Mesenchymal stem cell (in vitro differentiated cells and primary cell): ENCODE results near the gene RENBP.

Experiments
- DNase-seq: peaks from one replicate; pipeline ENCODE4 v3.0.0-alpha.2; 2013
- H2AFZ ChIP-seq: one replicate; pipeline ENCODE4 v1.6.1; 2013; ENCODE audit warnings: low read depth, mild to moderate bottlenecking, control low read depth, inconsistent platforms, low read length, moderate library complexity
- H2AK5ac ChIP-seq: 2 replicates; pipeline ENCODE4 v1.6.1; 2013; ENCODE audit warnings: low read length, moderate library complexity, mild to moderate bottlenecking, inconsistent platforms; ENCODE audit not compliant: severe bottlenecking
- H2BK120ac ChIP-seq: one replicate; pipeline ENCODE4 v1.6.1; 2013; ENCODE audit warnings: low read depth, mild to moderate bottlenecking, inconsistent platforms, low read length, moderate library complexity
- H2BK12ac ChIP-seq, 2 experiments: one replicate each; pipeline ENCODE4 v1.6.1; 2013; ENCODE audit warnings: inconsistent platforms in 2 of 2, low read length in 2 of 2, mild to moderate bottlenecking in 2 of 2, moderate library complexity in 2 of 2, control low read depth in 1 of 2
- H2BK15ac ChIP-seq: one replicate; pipeline ENCODE4 v1.6.1; 2013; ENCODE audit warnings: mild to moderate bottlenecking, low read depth, inconsistent platforms; ENCODE audit not compliant: poor library complexity, severe bottlenecking
- H2BK5ac ChIP-seq: 2 replicates; pipeline ENCODE4 v1.6.1; 2013; ENCODE audit warnings: low read depth, mild to moderate bottlenecking, low read length, control low read depth, inconsistent platforms; ENCODE audit not compliant: poor library complexity, severe bottlenecking
- H3K14ac ChIP-seq, 2 experiments: one replicate each; pipeline ENCODE4 v1.6.1; 2013; ENCODE audit warnings: inconsistent platforms in 2 of 2, low read length in 2 of 2, control low read depth in 1 of 2, mild to moderate bottlenecking in 1 of 2, moderate library complexity in 1 of 2
- H3K18ac ChIP-seq, 2 experiments: one replicate each; pipeline ENCODE4 v1.6.1; 2013; ENCODE audit warnings: inconsistent platforms in 2 of 2, low read length in 2 of 2, control low read depth in 1 of 2, low read depth in 1 of 2, mild to moderate bottlenecking in 1 of 2
- H3K23ac ChIP-seq, 2 experiments: one replicate each; pipeline ENCODE4 v1.6.1; 2013; ENCODE audit warnings: inconsistent platforms in 2 of 2, low read length in 2 of 2, mild to moderate bottlenecking in 2 of 2, moderate library complexity in 2 of 2, control low read depth in 1 of 2
- H3K27ac ChIP-seq: 2 replicates; pipeline ENCODE4 v1.5.1; 2013; ENCODE audit warnings: mild to moderate bottlenecking, moderate library complexity, low read length, control low read depth, inconsistent platforms; ENCODE audit not compliant: poor library complexity, severe bottlenecking
- H3K27me3 ChIP-seq, 2 experiments: 2 replicates each; pipeline versions ENCODE4 v1.6.1 to v1.7.0; 2013; ENCODE audit warnings: low read length in 2 of 2, mild to moderate bottlenecking in 2 of 2, moderate library complexity in 2 of 2, control low read depth in 1 of 2, inconsistent platforms in 1 of 2; ENCODE audit not compliant: control insufficient read depth in 1 of 2, insufficient read depth in 1 of 2
- H3K36me3 ChIP-seq, 2 experiments: 2 replicates each; pipeline versions ENCODE4 v1.6.1 to v1.7.0; 2013; ENCODE audit warnings: low read length in 2 of 2, control low read depth in 1 of 2, inconsistent platforms in 1 of 2, low read depth in 1 of 2, mild to moderate bottlenecking in 1 of 2; ENCODE audit not compliant: insufficient read depth in 2 of 2, control insufficient read depth in 1 of 2
- H3K4ac ChIP-seq, 2 experiments: one replicate each; pipeline ENCODE4 v1.6.1; 2013; ENCODE audit warnings: inconsistent platforms in 2 of 2, low read length in 2 of 2, mild to moderate bottlenecking in 2 of 2, moderate library complexity in 2 of 2, control low read depth in 1 of 2, low read depth in 1 of 2
- H3K4me1 ChIP-seq: 2 replicates; pipeline ENCODE4 v1.6.1; 2013; ENCODE audit warnings: low read depth, low read length, control low read depth; ENCODE audit not compliant: control insufficient read depth, insufficient read depth
- H3K4me2 ChIP-seq: 2 replicates; pipeline ENCODE4 v1.6.1; 2013; ENCODE audit warnings: low read length, mild to moderate bottlenecking, inconsistent platforms; ENCODE audit not compliant: poor library complexity, severe bottlenecking
- H3K4me3 ChIP-seq, 2 experiments: 2 replicates each; pipeline versions ENCODE4 v1.5.1 to v1.7.0; 2013; ENCODE audit warnings: low read length in 2 of 2, mild to moderate bottlenecking in 2 of 2, control low read depth in 1 of 2, low read depth in 1 of 2; ENCODE audit not compliant: insufficient read depth in 1 of 2
- H3K79me1 ChIP-seq: replicated peaks from 2 replicates; pipeline ENCODE4 v1.6.1; 2013; ENCODE audit warnings: mild to moderate bottlenecking, control low read depth, low read length, inconsistent platforms; ENCODE audit not compliant: poor library complexity, severe bottlenecking
- H3K9ac ChIP-seq: 2 replicates; pipeline ENCODE4 v1.7.0; 2013; ENCODE audit warnings: mild to moderate bottlenecking, low read length, moderate library complexity
- H3K9me3 ChIP-seq: 2 replicates; pipeline ENCODE4 v1.7.0; 2013; ENCODE audit warnings: mild to moderate bottlenecking, low read length; ENCODE audit not compliant: control insufficient read depth
- H4K8ac ChIP-seq: one replicate; pipeline ENCODE4 v1.6.1; 2013; ENCODE audit warnings: inconsistent platforms, mild to moderate bottlenecking, low read length, moderate library complexity
- H4K91ac ChIP-seq: one replicate; pipeline ENCODE4 v1.6.1; 2013; ENCODE audit warnings: mild to moderate bottlenecking, low read length, inconsistent platforms
- WGBS: methylation state at CpG from one replicate; pipeline ENCODE4 v1.1.7; 2013; ENCODE audit warnings: mixed read lengths; 5-methylcytosine and 5-hydroxymethylcytosine counted together

RENBP gene

DNA sequence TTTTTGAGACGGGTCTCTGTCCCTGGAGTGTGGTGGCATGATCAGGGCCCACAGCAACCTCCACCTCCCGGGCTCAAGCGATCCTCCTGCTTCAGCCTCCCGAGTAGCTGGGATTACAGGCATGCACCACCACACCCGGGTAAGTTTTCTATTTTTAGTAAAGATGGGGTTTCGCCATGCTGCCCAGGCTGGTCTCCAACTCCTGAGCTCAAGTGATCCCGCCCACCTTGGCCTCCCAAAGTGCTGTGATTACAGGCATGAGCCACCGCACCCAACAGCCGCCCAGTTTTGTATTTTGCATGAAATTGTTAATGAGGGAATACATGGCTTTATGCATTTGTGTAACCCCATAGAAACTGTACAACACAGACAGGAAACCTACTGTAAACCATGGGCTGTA, 15.6 kb downstream of the RENBP start:
- no peak overlapping the region for H3K27ac ChIP-seq
- no peak for DNase-seq
- H3K9ac ChIP-seq, result no peak overlapping the region
- H3K14ac ChIP-seq, result no peak overlapping the region
- peaks cover 23% of the 10 kb centered on the region for H3K4me1 ChIP-seq
- H2AK5ac ChIP-seq, result no peak overlapping the region
- H3K23ac ChIP-seq, result no peak overlapping the region
- H3K27me3 ChIP-seq, result peaks cover 0 to 23% of the 10 kb centered on the region in 2 experiments
- no peak overlapping the region for H3K4ac ChIP-seq
- H3K79me1 ChIP-seq, result peaks cover 5% of the 10 kb centered on the region
- no peak overlapping the region for H2BK12ac ChIP-seq
- H3K4me3 ChIP-seq, result no peak overlapping the region
- H2BK5ac ChIP-seq, result no peak overlapping the region
- H2BK15ac ChIP-seq, result no peak overlapping the region
- no peak overlapping the region for H4K8ac ChIP-seq
- WGBS, result 83% methylated on average over 5 of the region's 9 CpGs
- no peak overlapping the region for H3K18ac ChIP-seq
- H3K4me2 ChIP-seq, result no peak overlapping the region
- H2BK120ac ChIP-seq, result no peak overlapping the region
- peaks cover 34 to 37% of the 10 kb centered on the region in 2 experiments for H3K36me3 ChIP-seq
- no peaks in the 10 kb centered on the region for H3K9me3 ChIP-seq
- H2AFZ ChIP-seq, result no peak overlapping the region
- no peak overlapping the region for H4K91ac ChIP-seq

DNA sequence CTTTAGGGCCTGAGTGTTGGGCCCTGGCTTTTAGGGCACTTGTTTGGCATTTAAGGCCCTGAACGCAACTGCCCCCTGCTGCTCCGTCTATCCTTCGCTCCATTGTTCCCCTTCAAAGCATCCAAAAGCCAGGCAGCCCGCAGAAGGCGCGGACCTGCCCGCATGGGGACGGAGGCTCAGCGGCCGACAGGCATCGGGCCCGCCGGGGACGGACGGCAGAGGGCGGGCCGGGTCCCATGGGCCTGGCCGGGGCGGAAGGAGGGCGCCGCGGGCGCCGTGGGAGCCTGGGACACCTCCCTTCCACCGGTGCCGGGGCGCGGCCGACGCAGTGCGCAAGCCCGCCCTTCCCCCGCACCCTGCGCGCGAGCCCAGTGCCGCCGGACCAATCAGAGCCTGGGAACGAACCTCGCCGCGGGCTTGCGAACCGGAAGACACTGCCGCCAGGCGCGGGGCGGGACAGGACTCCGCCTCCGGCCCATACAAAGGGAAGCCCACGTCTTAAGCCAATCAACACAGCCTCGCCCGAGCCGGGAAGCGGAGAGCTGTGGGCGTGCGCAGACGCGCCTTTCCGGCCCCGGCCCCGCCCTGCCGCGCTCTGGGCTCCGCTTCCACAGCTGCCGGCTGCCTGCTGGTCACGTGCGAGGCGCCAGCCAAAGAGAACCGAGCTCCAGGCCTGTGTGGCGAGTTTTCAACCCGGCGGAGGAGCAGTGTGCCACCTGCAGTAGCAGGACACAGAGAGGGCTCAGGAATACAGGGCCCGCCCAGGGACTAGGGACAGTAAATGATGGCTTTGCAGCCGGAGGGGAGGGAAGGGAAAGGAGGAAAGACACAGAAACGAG, 16.3 kb downstream of the RENBP start:
- peak overlapping the region; percentile 55 to 85 for H3K4ac ChIP-seq
- H3K4me2 ChIP-seq, result peak overlapping the region; percentile 87
- peak; percentile 97 for DNase-seq
- peak overlapping the region; percentile 6 to 66 for H2BK12ac ChIP-seq
- peak overlapping the region in 1 of 2 experiments; percentile 93 for H3K14ac ChIP-seq
- H3K9me3 ChIP-seq, result no peaks in the 10 kb centered on the region
- no peak overlapping the region for H2BK15ac ChIP-seq
- peak overlapping the region; percentile 82 to 97 for H3K18ac ChIP-seq
- H2BK120ac ChIP-seq, result peak overlapping the region; percentile 93
- H3K36me3 ChIP-seq, result peaks cover 34 to 37% of the 10 kb centered on the region in 2 experiments
- H3K4me1 ChIP-seq, result peaks cover 27% of the 10 kb centered on the region
- peak overlapping the region; percentile 98 for H4K91ac ChIP-seq
- H3K23ac ChIP-seq, result no peak overlapping the region
- peaks cover 5% of the 10 kb centered on the region for H3K79me1 ChIP-seq
- peak overlapping the region; percentile 98 for H4K8ac ChIP-seq
- under 1% methylated on average over 37 of the region's 76 CpGs for WGBS
- peak overlapping the region; percentile 89 for H3K27ac ChIP-seq
- H3K9ac ChIP-seq, result peak overlapping the region; percentile 88
- no peak overlapping the region for H2AFZ ChIP-seq
- H3K4me3 ChIP-seq, result peak overlapping the region; percentile 72 to 84
- H2AK5ac ChIP-seq, result peak overlapping the region; percentile 50
- peaks cover 0 to 29% of the 10 kb centered on the region in 2 experiments for H3K27me3 ChIP-seq
- peak overlapping the region; percentile 94 for H2BK5ac ChIP-seq

DNA sequence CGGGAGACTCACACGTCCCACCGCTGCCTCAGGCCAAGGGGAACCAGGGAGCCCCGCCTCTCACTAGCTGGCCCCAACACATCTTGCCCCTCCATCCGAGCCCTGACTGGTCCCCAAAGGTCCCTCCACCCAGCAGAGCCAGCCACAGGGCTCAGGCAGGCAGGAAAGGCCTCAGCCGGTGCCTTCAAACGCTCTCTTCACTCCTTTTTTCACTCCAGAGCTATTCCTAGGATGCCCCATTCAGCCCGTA, 16.8 kb downstream of the RENBP start:
- H2AK5ac ChIP-seq, result peak overlapping the region; percentile 50
- peak overlapping the region; percentile 72 to 84 for H3K4me3 ChIP-seq
- H3K27me3 ChIP-seq, result peaks cover 0 to 32% of the 10 kb centered on the region in 2 experiments
- H2BK120ac ChIP-seq, result peak overlapping the region; percentile 93
- no peak overlapping the region for H2AFZ ChIP-seq
- H2BK15ac ChIP-seq, result peak overlapping the region; percentile 49
- peak overlapping the region; percentile 87 for H3K4me2 ChIP-seq
- peak overlapping the region in 1 of 2 experiments; percentile 93 for H3K14ac ChIP-seq
- no peaks in the 10 kb centered on the region for H3K9me3 ChIP-seq
- H3K27ac ChIP-seq, result peak overlapping the region; percentile 89
- peak overlapping the region; percentile 98 for H4K8ac ChIP-seq
- peak overlapping the region; percentile 88 for H3K9ac ChIP-seq
- H3K4me1 ChIP-seq, result peaks cover 27% of the 10 kb centered on the region
- no peak for DNase-seq
- H4K91ac ChIP-seq, result peak overlapping the region; percentile 98
- H2BK5ac ChIP-seq, result peak overlapping the region; percentile 94
- no peak overlapping the region for H3K23ac ChIP-seq
- peak overlapping the region; percentile 55 to 85 for H3K4ac ChIP-seq
- H2BK12ac ChIP-seq, result peak overlapping the region in 1 of 2 experiments; percentile 6
- H3K18ac ChIP-seq, result peak overlapping the region; percentile 82 to 97
- 2% methylated on average over 8 of the region's 8 CpGs for WGBS
- H3K79me1 ChIP-seq, result peaks cover 5% of the 10 kb centered on the region
- peaks cover 34% of the 10 kb centered on the region in 2 experiments for H3K36me3 ChIP-seq

DNA sequence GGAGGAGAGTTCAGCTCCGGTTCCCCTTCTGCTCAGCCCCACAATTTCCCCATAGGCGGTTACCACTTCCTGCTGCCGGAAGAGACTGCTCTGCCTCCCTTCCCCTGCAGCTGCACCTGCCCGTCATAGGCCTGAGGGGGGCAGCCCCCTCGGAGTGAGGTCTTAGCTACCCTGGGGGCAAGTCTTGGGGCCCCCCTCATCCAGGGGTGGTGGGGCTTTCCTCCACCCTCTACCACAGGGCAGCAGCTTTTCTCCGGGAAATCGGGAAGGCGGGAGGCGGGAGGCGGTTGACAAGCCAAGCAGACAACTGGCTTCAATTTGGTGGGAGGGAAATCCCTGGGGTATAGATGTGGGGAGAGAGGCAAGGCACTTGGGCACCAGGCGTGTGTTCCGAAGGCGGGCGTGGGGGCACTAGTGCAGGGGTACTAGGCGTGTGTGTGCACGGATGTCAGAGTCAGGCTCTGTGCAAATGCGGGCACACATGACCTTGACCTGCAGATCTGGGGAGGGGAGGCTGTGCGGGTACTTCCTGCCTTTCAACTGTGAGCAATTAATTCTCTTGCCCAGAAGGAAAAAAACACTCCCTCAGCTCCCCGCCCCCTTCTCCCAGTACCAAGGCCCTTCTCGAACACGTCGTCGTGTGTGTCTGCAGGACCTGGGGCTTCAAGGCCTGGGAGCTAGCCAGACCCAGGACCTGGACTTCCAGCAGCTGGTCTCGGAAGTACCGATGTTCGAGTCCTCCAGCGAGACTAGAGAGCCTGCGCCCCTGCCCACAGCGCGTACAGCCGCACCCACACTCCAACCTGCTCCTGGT, 17.4 kb downstream of the RENBP start:
- H4K91ac ChIP-seq, result peak overlapping the region; percentile 98
- H4K8ac ChIP-seq, result peak overlapping the region; percentile 98
- WGBS, result 10% methylated on average over 23 of the region's 31 CpGs
- H2BK15ac ChIP-seq, result peak overlapping the region; percentile 49
- H3K4me1 ChIP-seq, result peaks cover 23% of the 10 kb centered on the region
- H3K18ac ChIP-seq, result peak overlapping the region; percentile 97
- H3K79me1 ChIP-seq, result peaks cover 5% of the 10 kb centered on the region
- DNase-seq, result peak; percentile 55
- peak overlapping the region in 1 of 2 experiments; percentile 41 for H3K14ac ChIP-seq
- peak overlapping the region; percentile 88 for H3K9ac ChIP-seq
- peak overlapping the region; percentile 55 to 85 for H3K4ac ChIP-seq
- H2AFZ ChIP-seq, result no peak overlapping the region
- peak overlapping the region; percentile 93 for H2BK120ac ChIP-seq
- peaks cover 29 to 30% of the 10 kb centered on the region in 2 experiments for H3K36me3 ChIP-seq
- H3K23ac ChIP-seq, result no peak overlapping the region
- peak overlapping the region; percentile 72 to 84 for H3K4me3 ChIP-seq
- H2BK12ac ChIP-seq, result peak overlapping the region in 1 of 2 experiments; percentile 63
- H3K9me3 ChIP-seq, result no peaks in the 10 kb centered on the region
- H3K4me2 ChIP-seq, result peak overlapping the region; percentile 87
- H2BK5ac ChIP-seq, result no peak overlapping the region
- peak overlapping the region; percentile 50 for H2AK5ac ChIP-seq
- H3K27ac ChIP-seq, result peak overlapping the region; percentile 89
- peaks cover 0 to 33% of the 10 kb centered on the region in 2 experiments for H3K27me3 ChIP-seq
